SIG-M5 treated with dmso at 0.1 percent for 504 hours (cell line): Measurements from ENCODE around the gene KRTAP5-3.
"Not testable (repeated sequence)": the region's sequence is repeated elsewhere in the genome, so short reads cannot be mapped to it uniquely, and the experiment has no call there.

ENCODE experiments used
- DNase-seq: peaks from one replicate; lab custom pipeline; 2025; ENCODE audit not compliant: unreplicated experiment; lab: John Stamatoyannopoulos, UW

KRTAP5-3 gene

DNA sequence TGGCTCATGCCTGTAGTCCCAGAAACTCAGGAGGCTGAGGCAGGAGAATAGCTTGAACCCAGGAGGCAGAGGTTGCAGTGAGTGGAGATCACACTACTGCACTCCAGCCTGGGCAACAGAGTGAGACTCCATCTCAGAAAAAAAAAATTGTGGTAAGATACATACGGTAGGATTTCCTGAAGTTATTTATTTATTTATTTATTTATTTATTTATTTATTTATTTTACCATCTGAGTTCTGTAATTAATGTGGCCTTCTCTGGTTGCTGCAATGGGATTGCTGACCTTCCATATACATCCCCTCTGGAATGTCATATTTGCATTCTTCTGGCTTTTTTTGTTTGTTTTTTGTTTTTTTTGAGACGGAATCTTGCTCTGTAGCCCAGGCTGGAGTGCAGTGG lies 25.4 kb downstream of the KRTAP5-3 start:
- not testable (repeated sequence) for DNase-seq

DNA sequence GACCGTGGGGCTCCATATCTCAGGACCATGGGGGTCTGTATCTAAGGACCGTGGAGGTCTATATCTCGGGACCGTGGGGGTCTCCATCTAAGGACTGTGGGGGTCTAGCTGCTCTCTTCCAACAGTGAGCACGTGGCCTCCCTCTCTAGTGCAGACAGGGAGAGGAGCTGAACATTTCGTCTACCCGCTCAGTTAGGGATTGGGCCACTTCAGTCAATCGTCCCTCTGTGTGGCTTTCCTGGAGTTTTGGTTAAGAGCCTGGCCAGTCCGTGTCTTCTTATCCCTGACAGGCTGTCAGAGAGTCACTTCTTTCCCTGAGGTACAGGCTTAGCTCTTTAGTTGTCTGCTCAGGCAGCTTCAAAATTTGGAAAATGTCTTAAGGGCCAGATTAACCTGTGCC lies 26.3 kb downstream of the KRTAP5-3 start:
- no peak for DNase-seq

DNA sequence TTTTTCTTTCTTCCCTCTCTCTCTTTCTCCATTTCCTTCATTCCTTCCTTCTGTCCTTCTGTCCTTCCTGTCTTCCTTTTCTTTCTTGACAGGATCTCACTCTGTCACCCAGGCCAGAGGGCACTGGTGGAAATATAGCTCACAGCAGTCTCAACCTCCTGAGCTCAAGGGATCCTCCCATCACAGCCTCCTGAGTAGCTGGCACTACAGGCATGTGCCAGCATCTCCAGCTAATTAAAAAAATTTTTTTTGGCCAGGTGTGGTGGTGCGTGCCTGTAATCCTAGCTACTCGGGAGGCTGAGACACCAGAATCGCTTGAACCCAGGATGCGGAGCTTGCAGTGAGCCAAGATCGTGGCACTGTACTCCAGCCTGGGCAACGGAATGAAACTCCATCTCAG lies 31.4 kb downstream of the KRTAP5-3 start:
- no peak for DNase-seq

DNA sequence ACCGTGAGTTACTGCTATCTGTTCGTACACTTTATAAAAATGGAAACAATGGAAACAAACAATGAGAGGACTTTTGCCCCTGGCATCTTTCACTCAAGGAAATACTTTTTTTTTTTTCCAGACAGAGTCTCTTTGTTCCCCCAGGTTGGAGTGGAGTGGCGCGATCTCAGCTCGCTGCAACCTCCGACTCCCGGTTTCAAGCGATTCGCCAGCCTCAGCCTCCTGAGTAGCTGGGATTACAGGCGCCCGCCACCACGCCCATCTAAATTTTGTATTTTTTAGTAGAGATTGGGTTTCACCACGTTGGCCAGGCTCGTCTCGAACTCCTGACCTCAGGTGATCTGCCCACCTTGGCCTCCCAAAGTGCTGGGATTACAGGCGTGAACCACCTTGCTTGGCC lies 32.5 kb downstream of the KRTAP5-3 start:
- not testable (repeated sequence) for DNase-seq

DNA sequence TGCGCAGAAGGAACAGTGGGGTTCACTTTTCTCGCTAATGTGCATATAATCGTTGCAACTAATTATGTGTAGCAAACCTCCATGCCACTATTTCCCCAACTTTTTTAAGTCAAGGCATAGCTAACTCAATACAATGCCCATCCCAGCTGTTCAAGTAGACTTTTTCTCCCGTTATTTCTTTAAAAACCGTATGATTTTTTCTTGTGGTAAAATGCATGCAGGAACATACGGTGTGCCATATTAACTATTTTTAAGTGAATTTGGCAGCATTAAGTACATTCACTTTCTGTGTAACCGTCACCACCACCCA lies 33.4 kb downstream of the KRTAP5-3 start:
- no peak for DNase-seq

DNA sequence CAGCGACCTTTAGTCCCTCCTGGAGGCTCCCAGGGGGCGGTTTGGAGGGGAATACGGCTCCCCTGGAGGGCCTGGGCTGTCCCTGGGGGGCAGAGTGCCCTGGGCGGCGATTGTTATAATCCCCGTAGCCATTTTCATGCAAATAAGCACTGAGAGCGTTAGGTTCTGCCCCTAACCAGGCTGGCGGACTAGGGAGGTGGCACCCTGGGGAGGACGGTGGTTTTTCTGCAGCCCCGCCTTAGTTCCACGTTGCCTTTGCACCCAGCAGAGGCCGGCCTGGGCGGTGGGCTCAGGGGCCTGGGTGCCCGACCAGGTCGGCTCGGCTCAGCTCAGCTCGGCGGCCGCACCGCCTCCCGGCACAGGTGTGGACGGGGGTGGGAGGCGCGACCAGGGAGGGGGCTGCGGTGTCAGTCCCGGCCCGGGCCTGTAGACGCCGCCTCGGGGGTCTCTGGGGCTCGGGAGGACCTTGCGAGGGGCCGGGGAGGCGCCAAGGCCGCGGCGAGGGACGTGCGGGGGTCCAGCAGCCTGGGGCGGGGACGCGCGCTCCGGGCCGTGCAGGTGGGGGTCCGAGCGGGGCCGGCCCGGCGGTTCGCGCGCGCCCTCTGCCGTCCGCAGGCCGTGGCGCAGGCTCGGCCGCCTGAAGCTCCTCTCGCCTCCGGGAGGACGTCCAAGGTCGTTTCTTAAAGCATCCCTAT lies 33.9 kb downstream of the KRTAP5-3 start:
- peak; percentile 51 for DNase-seq

DNA sequence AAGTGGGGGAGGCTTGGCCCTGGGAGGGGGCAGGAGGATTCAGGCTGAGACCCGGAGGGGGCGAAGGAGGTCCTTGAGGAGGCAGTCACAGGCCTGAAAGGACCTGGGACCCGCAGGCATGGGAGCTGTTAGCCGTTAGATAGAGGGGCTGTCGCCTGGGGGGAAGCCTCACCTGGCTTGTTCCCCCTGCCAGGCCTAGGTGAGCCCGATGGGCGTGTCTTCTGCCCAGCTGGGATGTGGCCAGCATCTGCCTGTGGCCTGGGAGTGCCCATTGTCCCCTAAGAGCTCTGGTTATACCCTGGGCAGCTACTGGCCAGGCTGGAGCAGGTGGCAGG lies 34.4 kb downstream of the KRTAP5-3 start:
- DNase-seq = no peak

DNA sequence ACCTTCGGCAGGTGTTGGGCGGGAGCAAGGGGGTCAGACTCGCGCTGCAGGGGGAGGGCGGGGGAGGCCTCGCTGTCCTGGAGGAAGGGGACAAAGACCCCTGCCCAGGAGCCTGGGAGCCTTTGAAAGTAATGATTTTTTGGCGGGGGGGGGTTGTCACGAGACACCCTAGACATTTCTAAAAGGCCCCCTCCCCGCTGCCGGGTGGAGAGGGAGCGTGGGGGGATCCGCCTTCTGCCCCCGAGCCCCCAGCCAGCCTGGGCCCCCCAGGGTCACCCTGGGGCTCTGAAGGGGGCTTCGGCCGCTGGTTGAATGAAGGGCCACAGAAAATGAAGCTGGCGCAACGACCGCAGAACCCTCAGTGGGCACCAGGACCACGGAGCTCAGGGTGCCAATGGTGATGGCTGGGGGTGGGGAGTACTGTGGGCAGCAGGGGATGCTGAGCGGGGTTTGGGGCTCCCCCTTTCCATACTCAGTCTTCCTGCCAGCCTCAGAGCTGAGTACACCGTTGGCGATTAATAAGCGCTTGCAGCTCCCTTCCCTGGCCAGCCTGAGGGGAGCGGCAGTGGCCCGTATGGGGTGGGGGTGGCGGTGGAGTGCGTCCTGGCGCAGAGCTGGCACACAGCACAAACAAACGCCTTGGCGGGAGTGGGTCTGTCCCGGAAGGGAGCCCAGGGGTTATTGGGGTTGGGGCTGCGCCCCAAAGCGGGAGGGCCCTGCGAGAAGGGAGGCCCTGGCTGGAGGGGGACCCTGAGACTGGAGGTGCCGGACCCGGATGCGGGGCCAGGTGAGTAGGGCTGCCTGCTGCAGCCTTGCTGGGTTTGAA lies 35.0 kb downstream of the KRTAP5-3 start:
- no peak for DNase-seq

DNA sequence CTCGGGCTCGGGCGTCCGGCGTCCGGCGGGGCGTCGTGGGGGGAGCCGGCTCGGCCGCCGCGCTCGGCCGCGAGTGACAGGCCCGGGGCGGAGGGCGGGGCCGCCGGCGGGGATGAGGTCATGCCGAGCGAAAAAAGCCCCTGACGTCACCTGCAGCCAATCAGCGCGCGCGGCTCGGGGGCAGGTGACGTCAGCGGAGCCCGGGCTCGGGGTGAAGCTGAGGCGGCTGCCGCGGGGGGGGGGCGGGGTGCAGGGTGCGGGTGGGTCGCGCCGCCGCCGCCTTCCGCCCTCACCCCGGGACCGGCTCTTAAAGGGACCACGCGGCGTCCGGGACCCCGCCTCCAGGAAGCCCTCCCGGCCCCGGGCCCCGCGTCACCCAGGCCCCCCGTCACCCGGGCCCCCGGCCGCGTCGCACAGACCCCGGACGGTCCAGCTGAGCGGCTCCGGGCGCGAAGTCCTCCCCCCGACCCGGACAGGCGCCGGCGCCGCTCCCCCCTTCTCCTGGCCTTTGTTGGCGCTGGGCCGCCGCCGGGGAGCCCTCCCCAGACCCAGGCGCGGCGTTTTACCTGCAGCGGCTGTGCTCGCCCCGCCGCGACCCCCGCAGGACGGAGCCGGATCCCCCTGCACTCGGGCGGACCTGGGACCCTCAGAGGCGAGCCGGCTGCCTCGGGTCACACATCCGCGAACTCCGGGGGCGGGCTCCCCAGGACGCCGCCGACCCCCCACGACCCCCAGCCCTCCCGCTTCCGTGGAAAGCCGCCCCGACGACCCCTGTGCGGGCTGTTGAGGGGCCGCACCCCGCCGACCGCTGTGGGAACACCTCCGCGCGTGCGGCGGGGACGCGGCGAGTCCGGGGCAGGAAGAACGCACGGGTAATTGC lies 35.8 kb downstream of the KRTAP5-3 start, which contains the start of gene DUSP8:
Gene DUSP8, minus strand, starts transcription at position 75 of the 880 bp plus-strand sequence. CDS start 6,445 bp downstream, outside the sequence.
- peak; percentile 55 for DNase-seq

DNA sequence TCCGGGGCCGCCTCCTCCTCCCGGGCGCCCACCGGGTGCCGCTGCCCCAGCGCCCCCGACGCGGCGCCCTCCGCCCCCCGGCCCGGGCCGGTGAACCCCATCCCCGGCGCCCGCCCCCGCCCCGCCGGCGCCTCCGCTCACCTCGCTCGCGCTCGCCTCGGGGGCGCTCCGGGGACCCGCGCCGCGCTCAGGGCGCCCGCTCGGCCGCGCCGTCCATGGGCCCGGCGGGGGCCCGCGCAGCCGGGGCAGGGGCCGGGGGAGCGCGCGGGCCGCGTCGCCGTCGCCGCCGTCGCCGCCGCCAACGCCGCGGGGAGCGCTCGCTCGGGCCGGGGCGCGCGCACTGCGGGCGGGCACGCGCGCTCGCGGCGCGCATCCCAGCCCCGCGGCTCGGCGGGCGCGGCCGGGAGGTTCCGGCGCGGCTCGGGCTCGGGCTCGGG lies 36.5 kb downstream of the KRTAP5-3 start:
- no peak for DNase-seq

DNA sequence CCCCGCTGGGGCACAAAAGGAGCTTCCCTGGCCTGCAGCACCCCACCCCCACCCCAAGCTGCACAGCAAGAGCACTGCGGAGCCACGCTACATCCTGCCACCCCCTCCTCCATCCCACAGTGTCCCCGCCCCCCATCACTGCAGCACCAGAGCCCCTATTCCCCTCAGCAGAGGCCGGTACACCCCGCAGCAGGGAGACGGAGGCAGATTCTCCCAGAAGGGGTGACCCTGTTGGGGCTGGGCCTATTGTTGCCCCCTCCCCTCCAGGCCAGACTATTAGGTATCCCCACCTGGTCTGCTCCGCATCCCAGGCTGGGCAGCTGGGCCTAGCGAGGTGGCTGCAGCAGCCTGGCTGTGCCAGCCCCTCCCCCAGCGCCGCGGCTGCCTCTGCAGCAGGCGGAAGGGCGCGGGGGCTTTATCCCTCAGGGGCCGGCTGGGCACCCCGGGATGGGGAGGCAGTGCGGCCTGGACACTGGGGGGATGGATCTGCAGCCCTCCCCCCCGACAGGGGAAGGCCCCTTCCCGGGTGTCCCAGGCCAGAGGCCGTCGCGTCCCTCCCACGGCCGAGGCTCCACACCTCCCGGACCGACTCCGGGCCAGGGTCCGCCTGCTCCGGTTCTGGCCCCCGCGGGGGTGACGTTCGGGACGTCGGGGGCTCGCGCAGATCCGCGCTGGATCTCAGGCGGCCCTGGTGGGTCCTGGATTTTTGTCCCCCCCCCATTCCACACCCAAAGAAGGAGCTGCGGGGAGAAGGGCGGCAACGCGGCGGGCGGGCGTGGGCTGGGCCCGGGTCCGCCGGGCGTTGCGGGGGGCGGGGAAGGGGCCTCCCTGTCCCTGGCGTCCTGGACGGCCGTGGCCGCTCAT lies 37.1 kb downstream of the KRTAP5-3 start:
- no peak for DNase-seq

DNA sequence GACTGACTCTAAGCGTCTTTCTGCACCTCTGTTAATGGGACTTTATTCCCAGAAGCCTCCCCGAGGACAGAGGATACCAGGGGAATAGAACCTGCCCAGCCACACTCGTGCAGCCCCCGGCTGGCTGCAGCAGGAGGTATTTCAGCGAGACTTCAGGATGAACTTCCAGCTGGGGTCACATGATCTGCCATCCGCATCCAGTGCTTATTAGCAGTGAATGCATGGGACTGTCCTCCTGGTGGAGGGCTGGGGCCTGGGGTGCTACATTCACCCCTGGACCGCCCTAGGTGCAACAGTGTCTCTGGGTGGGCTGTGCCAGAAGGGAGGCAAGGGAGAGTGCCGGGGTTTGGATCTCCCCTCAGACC lies 37.8 kb downstream of the KRTAP5-3 start:
- DNase-seq = no peak

DNA sequence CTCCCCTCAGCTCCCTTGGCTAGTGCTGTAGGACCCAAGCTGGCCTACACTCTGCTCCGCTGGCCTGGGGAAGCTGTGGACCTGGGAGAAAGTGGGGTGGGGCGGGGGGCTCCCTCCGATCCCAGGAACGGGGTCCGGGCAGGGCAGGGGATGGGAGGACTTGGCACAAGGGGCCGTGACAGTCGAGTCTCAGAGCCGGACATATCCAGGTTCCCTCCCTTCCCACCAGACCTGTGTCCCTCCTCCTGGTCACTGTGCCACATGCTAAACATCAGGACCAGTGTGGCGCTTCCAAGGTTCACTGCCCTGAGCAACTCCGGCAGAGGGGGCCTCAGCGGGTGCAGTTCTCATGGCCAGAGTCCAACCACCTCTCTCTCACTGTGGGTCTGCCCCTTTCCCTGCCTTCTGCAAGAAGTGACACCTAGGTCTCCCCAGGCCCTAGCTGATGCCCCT lies 38.2 kb downstream of the KRTAP5-3 start:
- no peak for DNase-seq

DNA sequence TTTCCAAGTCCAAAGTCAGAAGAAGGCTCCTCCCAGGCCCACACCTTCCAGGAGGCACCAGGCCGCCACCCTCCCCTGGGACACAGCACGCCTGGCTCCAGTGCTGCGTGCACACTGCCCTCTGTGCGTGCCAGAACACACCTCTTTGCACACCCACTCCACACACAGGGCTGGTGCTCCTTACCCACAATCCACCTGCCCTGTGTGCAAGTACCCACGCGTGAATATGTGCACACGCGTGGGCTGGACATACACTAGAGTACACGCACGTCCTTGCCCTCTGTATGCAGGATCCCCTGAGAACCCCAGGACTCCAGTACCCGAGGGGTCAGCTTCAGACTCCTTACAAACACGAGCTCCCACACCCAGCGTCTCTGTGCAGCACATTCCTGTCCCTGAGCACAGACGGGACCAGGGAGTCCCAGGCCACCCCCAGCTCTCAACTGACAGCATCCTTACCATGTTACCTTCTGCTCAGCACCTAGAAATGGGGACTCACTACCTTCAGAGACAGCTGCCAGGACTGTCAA lies 38.9 kb downstream of the KRTAP5-3 start:
- no peak for DNase-seq

DNA sequence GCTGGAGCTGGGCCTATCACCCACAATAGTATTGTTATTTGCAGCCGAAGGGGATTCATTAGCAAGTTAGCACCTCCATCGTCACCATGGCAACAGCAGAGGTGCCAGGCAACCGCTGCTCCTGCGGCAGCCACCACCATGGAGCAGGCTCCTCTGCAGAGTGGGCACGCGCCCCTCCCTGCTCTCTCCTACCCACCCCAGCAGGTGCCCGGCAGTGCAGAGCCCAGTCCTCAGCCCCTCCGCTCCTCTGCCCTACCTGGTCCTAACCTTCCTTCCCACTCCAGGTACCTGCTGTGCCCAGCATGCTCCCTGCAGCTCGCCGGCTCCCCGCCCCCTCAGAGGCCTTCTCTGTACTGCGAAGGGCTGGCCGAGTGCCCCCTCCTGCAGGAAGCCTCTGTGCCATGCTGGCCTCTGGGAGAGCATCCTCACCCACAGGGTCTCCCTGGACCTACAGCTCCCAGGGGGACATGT lies 39.8 kb downstream of the KRTAP5-3 start:
- no peak for DNase-seq

DNA sequence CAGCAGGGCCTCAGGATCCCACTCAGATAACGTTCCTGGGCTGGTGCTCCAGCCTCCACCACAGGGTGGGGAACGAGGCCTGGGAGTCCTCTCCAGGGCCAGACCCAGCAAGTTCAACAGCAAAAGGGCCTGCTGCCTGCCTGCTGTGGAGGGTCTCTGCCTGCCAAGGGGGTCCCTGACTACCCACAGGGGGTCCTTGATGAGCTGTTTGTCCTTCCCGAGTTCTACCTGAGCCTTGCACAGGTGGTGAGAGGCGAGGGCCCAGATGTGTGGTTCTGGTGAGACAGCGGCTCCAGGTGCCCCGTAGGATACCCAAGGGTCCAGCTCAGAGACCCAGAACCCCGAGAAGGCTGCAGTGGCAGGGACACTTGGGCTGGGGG lies 40.6 kb downstream of the KRTAP5-3 start:
- no peak for DNase-seq

DNA sequence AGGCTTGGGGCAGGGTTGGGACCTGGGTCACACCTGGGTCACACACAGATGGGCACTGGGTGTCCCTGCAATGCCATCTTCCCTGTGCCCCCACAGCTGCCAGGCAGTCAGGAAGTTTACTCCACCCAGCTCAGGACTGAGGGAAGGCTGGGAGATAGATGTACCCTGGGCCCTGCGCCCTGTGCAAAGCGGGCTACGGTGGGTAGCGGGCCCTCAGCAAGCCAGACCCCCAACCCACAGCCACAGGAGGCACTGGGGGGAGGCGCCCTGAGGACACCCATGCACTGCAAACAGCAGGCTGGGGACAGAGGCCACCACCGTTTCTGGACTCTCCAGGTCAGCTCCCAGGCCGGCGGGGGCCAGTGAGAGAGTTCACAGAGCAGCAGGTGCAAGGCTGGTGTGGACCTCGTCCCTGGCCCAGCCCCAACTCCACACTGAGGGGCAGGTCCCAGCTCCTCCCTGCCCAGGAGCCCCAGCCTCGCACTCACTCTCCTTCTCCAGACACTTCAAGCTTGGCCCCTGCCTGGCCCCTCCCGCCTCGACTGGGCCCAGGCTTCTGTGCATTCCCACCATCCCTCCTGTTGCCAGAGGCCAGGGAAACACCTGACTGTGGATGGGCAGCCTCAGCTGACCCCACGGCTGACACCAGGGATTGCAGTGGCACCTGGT lies 41.1 kb downstream of the KRTAP5-3 start:
- no peak for DNase-seq

DNA sequence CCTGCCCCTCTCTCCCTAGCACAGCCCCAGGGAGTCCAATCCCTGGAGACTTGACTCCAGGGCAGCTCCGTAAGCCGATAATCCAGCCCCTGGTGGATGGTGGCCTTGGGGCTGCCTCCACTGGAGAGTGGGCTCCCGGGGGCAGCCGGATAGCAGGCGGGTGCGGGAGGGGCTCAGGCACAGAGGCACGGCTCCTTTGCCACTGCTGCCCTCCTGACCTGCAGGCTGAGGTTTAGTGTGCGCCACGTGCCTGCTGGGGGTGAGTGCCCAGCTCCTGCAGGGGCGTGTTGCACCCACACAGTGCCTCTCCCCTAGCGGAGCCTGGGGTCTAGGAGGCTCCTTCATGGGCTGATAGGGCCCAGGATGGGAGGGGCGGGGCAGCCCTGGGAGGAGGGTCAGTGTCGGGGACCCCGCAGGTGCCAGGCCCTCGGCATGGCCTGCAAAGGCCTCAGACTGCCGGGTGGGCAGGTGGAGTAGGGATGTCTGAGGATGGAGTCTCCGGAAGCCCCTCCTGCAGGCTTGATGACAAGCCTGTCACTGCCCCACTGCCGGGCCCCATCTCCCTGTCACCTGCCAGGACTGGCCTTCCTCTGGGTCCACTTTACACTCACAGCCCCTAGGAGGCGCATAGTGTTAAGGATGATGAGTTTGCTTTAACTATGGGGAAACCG lies 41.7 kb downstream of the KRTAP5-3 start:
- DNase-seq = no peak

DNA sequence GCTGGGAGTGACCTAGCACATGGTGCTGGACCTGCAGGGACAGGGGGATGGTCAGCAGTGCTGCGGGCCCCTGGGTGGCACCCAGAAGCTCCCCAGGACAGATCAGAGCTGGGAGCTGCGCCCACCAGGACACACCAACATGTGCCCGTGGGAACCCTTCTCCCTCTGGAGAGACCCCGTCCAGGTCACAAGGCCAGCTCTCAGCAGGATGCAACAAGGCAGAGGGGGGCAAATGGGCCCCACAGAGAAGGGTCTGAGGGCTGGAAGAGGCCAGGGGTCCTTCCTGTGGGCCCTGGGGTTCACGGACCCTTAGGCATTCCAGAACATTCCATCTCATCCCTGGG lies 42.4 kb downstream of the KRTAP5-3 start:
- no peak for DNase-seq
